Measurements from ENCODE around the gene SFSWAP.

DNA sequence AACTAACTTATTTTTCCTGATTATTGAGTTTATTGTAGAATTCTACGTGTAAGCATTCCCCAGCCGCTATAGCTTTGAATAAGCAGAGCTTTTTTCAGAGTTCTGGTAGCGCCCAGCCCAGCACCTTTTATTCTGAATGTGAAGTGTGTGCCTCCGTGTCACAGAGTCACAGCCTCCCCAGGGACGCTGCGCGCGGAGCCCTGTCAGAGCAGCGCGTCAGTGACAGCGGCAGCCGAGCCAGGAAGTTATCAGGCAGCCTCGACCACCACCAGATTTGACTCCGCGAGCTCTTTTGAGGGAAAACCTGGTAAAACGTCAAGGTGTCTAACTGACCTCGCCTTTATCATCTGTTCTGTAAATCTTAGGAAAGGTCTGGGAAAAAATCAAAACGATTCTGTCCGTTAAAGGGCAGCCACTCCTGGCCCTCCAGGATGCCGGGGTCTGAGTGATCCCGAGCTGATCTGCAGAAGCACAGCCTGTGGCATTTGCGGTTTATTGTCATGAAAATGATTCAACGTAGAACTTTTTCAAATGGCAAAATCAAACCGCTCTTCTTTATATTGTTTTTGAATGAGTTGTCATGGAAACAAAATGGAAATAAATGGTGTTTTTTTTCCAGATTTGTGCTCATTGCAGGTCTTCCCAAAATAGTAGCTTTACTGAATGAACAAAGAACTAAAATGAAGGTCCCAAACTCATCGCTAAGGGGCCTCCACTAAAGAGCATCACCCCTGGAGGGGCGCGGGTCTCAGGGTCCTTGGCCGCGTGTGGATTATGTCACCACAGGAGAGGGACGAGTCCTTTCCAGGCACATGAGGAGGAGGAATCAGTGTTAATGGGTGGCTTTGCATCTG lies 74.2 kb downstream of the SFSWAP start:
- no peak for TF ChIP-seq SIN3A (IDR thresholded peaks at IDR 0.05; ENCODE audit: borderline replicate concordance, insufficient read depth, low read length)
- TF ChIP-seq POLR2AphosphoS5 (IDR thresholded peaks at IDR 0.05; ENCODE audit: low read depth, low read length): no peak
- no peak for TF ChIP-seq TAF1 (IDR thresholded peaks at IDR 0.05; ENCODE audit: borderline replicate concordance, insufficient read depth, low read length)
